Vagina (tissue), 2 donors: Measurements from ENCODE around the gene ARHGAP26. TPM values are rescaled to one million over a fixed set of nuclear protein-coding genes. Genes with fewer than 3 reads are reported as not detected.

Experiments
- DNase-seq, 2 donors: peaks; one replicate each; pipeline ENCODE4 v3.0.0-alpha.2; 2017; ENCODE audit errors: extremely low spot score in 2 of 2
- H3K27ac ChIP-seq: fragments of 200-600 bp; sonication (generic); one replicate; pipeline ENCODE4 v1.5.1; 2019
- H3K27me3 ChIP-seq: fragments of 200-600 bp; sonication (generic); one replicate; pipeline ENCODE4 v1.5.1; 2019
- H3K36me3 ChIP-seq, 2 donors: fragments of 200-600 bp; sonication (generic); one replicate each; pipeline ENCODE4 v1.5.1; 2017 to 2019
- H3K4me1 ChIP-seq: fragments of 200-600 bp; sonication (generic); one replicate; pipeline ENCODE4 v1.5.1; 2019
- H3K4me3 ChIP-seq, 2 donors: fragments of 200-600 bp; sonication (generic); 1 replicate in 1 of 2; 2 replicates in 1 of 2; pipeline ENCODE4 v1.5.1; 2016 to 2019
- H3K9me3 ChIP-seq: fragments of 200-600 bp; sonication (generic); one replicate; pipeline ENCODE4 v1.5.1; 2019
- CTCF ChIP-seq, 3 experiments: fragments of 450-650 bp in 2 of 3; fragments of 200-600 bp in 1 of 3; sonication (generic) in 1 of 3; IDR thresholded peaks; one replicate each; pipeline ENCODE4 v1.5.1; 2017 to 2019; ENCODE audit warnings: antibody characterized with exemption in 3 of 3, mild to moderate bottlenecking in 2 of 3, moderate library complexity in 2 of 3
- POLR2A ChIP-seq, 2 donors: fragments of 450-650 bp; IDR thresholded peaks; one replicate each; pipeline ENCODE4 v1.6.1; 2017; ENCODE audit warnings: antibody characterized with exemption in 2 of 2, mild to moderate bottlenecking in 2 of 2, moderate library complexity in 2 of 2
- POLR2AphosphoS5 ChIP-seq, 2 donors: sonication (generic); formaldehyde crosslinking; IDR thresholded peaks; one replicate each; pipeline ENCODE4 v1.9.0; 2017; ENCODE audit warnings: antibody characterized with exemption in 2 of 2, mild to moderate bottlenecking in 2 of 2, low read depth in 1 of 2; ENCODE audit not compliant: insufficient read depth in 1 of 2
- intact Hi-C: fragments of 100-400 bp; cut with DNase I; formaldehyde crosslinking; loops from one replicate; pipeline ENCODE4 v1.15.1; 2023
- total RNA-seq: library from RNA; depleted of rRNA; stranded (reverse); fragments of >200 nt; gene quantifications from one replicate; pipeline ENCODE4 v1.2.3, GENCODE V29; 2016

The ARHGAP26 gene
- total RNA-seq, 1 donor from 2014 or later = 42.5 TPM

GRCh38 chr5:143237664-143238063 lies 467.5 kb downstream of the ARHGAP26 start:
- no peak overlapping the region for H3K4me3 ChIP-seq
- H3K27me3 ChIP-seq = no peaks in the 10 kb centered on the region
- H3K4me1 ChIP-seq = peaks cover 15% of the 10 kb centered on the region
- no peak for TF ChIP-seq CTCF (IDR thresholded peaks at IDR 0.05)
- H3K9me3 ChIP-seq = no peaks in the 10 kb centered on the region
- no peak for DNase-seq
- H3K36me3 ChIP-seq = no peaks in the 10 kb centered on the region
- intact Hi-C loops = no loop called here
- no peak overlapping the region for H3K27ac ChIP-seq

GRCh38 chr5:143238620-143239019 lies 468.4 kb downstream of the ARHGAP26 start:
- Histone ChIP-seq H3K4me1 (peaks cover 24% of the 10 kb centered on the region), H3K9me3 (no peaks in the 10 kb centered on the region), H3K27ac (no peak overlapping the region), H3K36me3 (no peaks in the 10 kb centered on the region), H3K27me3 (no peaks in the 10 kb centered on the region), H3K4me3 (no peak overlapping the region)
- DNase-seq = no peak
- TF ChIP-seq POLR2A (IDR thresholded peaks at IDR 0.05) (no peak), POLR2AphosphoS5 (IDR thresholded peaks at IDR 0.05; ENCODE audit: insufficient read depth in 1 of 2, low read depth in 1 of 2) (no peak), CTCF (IDR thresholded peaks at IDR 0.05) (no peak)
- intact Hi-C loops = no loop called here

- TF ChIP-seq POLR2A (IDR thresholded peaks at IDR 0.05) (no peak), POLR2AphosphoS5 (IDR thresholded peaks at IDR 0.05; ENCODE audit: insufficient read depth in 1 of 2, low read depth in 1 of 2) (no peak), CTCF (IDR thresholded peaks at IDR 0.05) (no peak)
- H3K27me3 ChIP-seq = no peaks in the 10 kb centered on the region
- no peak overlapping the region for H3K4me3 ChIP-seq
- DNase-seq = no peak
- intact Hi-C loops = no loop called here
- no peak overlapping the region for H3K27ac ChIP-seq
- H3K36me3 ChIP-seq = no peaks in the 10 kb centered on the region
- peaks cover 31% of the 10 kb centered on the region for H3K4me1 ChIP-seq
- no peaks in the 10 kb centered on the region for H3K9me3 ChIP-seq
These were observed 469.8 kb downstream of the ARHGAP26 start for GRCh38 chr5:143239882-143240518.

- H3K9me3 ChIP-seq = no peaks in the 10 kb centered on the region
- TF ChIP-seq POLR2AphosphoS5 (IDR thresholded peaks at IDR 0.05; ENCODE audit: insufficient read depth in 1 of 2, low read depth in 1 of 2) (no peak), CTCF (IDR thresholded peaks at IDR 0.05) (no peak), POLR2A (IDR thresholded peaks at IDR 0.05) (no peak)
- H3K4me3 ChIP-seq = no peak overlapping the region
- H3K27ac ChIP-seq = no peak overlapping the region
- H3K27me3 ChIP-seq = no peaks in the 10 kb centered on the region
- intact Hi-C loops = no loop called here
- no peak for DNase-seq
- H3K4me1 ChIP-seq = peaks cover 25% of the 10 kb centered on the region
- no peaks in the 10 kb centered on the region for H3K36me3 ChIP-seq
These were observed 471.7 kb downstream of the ARHGAP26 start for GRCh38 chr5:143241892-143242291.

GRCh38 chr5:143243103-143243502 lies 472.9 kb downstream of the ARHGAP26 start:
- TF ChIP-seq CTCF (IDR thresholded peaks at IDR 0.05) (no peak), POLR2A (IDR thresholded peaks at IDR 0.05) (no peak), POLR2AphosphoS5 (IDR thresholded peaks at IDR 0.05; ENCODE audit: insufficient read depth in 1 of 2, low read depth in 1 of 2) (no peak)
- peak overlapping the region; percentile 59 for H3K27ac ChIP-seq

More at GRCh38 chr5:143243103-143243502, 472.9 kb downstream of the ARHGAP26 start:
- H3K36me3 ChIP-seq = no peaks in the 10 kb centered on the region
- no peaks in the 10 kb centered on the region for H3K9me3 ChIP-seq
- H3K4me3 ChIP-seq = no peak overlapping the region
- no peaks in the 10 kb centered on the region for H3K27me3 ChIP-seq
- intact Hi-C loops = no loop called here
- H3K4me1 ChIP-seq = peaks cover 25% of the 10 kb centered on the region
- DNase-seq = peak in 1 of 2 donors; percentile 62
